HG03457 (cell line): ENCODE data around the gene CITED1.

Experiments
- ATAC-seq: cut with Tn5 transposase; IDR thresholded peaks from one replicate; pipeline ENCODE4 v1.9.1; 2021; ENCODE audit warnings: moderate number of reproducible peaks; ENCODE audit not compliant: unreplicated experiment

The CITED1 gene

GRCh38 chrX:72308566-72309296 lies 3.0 kb upstream of the CITED1 start:
- ATAC-seq, result peak; percentile 48

DNA sequence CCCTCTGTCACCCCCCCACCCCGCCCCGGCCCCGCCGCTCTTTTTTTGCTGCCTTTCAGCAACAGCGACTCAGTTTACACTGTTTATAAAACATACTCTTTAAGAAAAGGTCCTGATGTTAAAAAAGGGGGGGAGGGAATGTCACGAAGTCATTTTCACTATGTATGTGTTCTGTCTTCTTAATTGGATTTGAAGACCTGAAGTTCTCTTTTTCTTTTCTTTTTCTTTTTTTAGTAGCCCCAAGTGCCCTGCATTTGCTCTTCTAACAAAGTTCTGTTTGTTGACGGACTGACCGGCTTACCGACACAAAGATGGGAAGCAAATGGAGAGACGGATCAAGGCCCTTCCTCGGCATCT lies 2.5 kb upstream of the CITED1 start:
- no peak for ATAC-seq

DNA sequence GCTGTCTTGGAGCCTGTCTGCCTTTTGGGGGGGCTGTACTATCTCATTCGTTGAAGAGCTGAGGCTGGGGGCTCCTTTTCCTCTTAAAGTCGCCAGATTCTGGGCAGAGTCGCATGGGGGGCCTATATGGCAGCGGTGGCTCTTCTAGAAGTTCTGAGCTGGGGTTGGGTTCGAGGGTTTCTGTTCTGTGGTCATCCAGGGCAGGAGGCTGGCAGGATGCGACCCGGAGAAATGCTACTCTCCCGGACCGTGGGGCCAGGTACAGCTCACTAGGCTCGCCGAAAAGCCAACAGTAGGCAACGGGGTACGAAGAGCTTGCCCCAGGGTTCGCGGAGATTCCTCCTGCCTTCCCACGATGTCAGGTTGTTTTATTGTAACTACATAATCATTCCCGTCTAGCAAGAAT lies 1.9 kb upstream of the CITED1 start:
- no peak for ATAC-seq

DNA sequence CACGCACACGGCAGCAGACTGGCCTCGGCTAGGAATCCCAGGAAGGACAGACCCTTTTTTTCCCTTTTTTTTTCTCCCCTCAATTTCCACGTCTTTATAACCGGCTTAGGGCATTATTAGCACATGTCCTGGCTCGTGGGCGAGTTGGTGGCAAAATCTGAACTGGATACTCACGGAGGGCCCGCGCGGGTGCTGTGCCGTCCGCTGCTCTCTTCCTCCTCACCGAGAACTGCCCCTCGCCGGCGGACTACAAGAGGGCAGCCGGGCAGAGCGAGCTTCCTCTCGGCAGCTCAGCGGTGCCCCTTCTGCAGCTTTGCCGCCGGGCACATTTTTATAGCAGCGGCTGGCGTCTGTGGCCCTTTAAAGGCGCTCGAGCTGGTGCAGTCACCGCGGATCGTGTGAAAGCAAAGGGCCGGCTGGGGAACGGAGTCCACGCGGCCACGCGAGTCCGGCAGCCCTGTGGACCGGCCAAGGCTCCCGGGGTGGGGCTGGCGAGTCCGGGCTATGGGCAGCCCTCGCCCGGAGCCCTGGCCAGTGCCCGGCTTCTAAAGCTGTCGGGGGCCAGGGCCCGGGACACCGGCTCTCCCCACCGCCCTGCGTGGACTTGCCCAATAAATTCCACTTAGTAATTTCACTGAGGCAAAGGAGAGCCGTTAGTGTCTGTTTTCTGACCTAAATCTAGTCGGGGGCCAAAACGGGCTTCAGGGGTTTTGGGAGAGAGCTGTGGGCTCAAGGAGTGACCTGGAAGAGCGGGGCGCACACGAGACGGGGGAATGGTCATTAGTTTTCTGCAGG lies 1.3 kb upstream of the CITED1 start:
- no peak for ATAC-seq

DNA sequence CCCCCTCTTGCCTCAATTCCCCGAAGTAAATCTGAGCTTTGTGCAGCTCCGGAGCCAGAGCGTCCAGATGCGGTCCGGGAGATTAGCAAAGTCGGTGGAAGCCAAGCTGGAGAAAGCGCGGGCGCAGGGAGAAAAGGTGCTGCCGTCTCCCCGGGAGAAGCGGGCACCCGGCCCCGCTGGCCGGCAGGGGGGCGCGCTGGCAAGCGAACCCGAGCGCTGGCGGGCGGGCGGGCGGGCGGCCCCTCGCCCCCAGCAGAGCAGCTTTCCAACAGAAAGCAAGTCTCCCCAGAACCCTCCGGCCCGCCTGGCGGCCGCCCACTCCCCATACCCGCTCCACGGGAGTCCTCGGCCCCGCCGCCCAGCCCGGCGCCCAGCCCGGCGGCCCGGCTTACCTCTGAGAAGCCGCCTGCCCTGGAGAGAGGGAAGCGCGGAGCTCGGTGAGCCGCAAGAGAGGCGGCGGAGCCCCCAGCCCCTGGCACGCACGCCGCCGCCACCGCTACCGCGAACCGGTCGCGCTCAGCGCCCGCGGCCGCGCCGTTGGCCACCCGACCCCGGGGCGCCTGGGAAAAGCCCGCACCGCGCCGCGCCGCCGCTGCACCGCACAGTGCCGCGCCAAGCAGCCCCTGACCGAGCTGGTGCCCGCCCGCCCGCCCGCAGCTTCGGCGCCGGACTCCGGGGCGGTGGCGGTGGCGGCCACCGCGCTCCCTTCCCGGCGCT lies 529 bp upstream of the CITED1 start:
- no peak for ATAC-seq

DNA sequence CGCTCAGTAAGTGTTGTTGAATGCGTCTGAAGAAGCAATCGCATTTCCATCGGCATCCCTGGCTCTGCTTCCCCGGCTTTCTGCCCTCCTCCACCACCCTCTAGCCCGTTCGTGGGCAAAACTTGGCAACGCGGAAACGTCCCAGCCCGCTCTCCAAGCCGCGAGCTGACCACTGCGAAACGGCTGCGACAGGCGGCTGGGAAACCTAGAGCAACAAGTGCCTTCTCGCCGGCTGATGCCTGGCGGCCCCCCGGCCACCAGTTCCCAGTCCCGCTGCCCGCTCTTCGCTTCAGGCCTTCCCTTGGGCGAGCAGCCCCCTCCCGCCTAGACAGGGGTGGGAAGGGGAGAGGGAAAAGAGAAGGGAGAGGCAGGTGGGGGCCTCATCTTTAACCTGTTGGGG lies 837 bp downstream of the CITED1 start:
- no peak for ATAC-seq

DNA sequence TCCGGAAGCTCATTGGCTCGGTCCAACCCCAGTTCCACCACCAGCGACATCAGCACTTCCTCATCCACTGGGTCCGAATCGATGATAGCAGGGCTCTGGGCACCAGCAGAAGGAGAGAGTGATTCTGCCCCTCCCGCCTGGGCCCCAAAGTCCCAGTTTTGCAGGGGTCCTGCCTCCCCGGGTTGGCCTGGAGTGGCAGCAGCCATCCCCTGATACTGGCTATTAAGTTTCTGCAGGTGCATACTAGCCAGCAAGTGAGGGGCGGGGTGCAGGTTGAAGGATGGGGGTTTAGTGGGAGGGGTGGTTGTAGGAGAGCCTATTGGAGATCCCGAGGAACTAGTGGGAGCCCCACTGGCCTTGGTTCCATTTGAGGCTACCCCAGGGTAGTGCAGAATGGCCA lies 3.9 kb downstream of the CITED1 start:
- no peak for ATAC-seq

DNA sequence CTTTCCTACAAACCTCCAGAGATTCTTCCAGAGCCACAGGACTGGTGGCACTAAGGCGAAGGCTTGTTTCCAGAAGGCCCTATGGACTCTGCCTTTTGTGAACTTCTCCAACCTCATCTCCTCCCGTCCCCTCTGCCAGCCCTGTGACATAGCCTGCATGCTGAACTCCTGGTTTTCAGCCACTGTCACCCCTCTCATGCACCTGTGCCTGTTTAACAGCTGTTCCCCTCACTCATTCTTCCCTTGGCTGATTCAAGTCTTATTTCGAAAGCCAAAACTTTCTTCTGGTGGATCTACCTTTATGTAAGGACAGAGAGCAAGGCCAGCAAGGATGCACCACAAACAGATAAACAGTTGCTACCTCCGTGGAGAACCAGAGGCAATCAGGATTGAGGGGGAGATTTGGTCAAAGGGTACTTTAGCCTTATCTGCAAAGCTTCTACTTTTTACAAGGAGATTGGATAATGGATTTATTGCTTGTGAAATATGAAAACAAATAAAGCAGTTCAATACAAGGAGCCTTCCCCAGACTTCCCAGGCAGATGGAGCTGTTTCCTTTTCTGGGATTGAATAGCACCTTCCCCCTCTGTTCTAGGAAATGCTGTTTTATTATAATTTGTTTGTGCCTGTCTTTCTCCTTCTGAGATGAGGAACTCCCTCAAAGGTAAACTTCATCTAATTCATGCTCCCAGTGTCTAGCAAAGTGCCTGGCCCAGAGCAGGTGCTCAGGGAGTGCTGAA lies 5.7 kb downstream of the CITED1 start:
- ATAC-seq, result no peak

DNA sequence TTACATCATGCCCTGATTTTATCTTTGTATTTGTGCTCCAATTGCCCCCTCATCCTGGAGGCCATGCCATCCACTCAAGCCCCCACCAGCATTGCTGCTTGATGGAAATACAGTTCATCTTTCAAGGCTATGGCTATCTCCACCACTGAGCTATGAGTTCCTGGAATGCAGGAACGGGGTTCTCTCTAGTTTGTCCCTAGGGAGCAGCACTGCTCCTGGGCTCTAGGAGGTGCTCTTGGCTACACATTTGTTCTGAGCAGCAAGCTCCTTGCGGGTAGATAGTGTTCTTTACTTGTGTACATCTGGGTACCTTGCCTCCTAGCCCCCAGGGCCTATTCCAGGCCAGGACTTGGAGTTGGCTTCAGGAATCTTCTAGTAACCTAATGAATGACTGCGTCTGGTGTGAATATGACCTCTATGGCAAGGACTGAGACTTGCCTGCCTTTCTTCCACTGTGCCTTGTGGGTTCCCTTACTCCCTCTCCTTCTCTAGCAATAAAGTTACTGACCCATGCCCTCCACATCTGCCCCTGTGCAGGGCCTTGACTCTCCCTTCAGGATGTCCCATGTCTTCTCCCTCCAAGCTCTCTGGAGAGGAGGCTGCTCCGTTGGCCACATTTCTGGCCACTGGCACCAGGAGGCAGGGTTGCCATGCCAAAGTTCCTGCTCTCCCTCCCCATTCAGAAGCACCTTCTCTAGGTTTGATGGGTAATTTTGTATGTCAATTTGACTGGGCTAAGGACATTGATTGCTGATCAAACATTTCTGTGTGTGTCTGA lies 7.6 kb downstream of the CITED1 start:
- ATAC-seq, result no peak

DNA sequence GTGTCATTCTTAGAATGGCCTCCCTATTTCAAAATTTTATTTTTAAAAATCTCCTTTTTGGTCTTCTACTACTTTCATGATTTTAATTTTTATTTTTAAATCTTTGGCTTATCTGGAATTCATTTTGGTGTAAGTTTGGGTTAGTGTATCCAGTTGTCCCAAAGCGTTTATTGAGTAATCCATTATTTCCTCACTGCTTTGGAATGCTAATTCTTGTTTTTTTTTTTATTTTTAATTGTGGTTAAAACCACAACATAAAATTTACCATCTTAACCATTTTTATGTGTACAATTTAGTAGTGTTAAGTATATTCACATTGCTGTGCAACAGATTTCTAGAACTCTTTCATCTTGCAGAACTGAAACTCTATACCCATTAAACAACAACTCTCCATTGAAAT lies 8.7 kb downstream of the CITED1 start:
- no peak for ATAC-seq

GRCh38 chrX:72295745-72296144 lies 10.0 kb downstream of the CITED1 start:
- ATAC-seq, result no peak

- ATAC-seq, result no peak
Measured at GRCh38 chrX:72294497-72294896, 11.2 kb downstream of the CITED1 start.

DNA sequence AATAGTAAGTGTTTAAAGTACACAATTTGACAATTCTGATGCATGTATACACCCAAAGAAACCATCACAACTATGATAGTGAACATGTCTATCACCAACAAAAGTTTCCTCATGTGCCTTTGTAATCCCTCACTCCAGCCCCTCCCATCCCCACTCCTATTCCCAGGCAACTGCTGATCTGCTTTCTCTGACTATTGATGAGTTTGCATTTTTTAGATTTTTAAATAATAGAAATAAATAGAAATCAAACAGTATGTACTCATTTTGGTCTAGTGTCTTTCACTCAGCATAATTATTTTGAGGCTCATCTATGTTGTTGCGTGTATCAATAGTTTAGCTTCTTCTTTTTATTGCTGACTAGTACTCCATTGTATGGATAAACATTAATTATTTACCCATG lies 23.4 kb downstream of the CITED1 start:
- no peak for ATAC-seq

DNA sequence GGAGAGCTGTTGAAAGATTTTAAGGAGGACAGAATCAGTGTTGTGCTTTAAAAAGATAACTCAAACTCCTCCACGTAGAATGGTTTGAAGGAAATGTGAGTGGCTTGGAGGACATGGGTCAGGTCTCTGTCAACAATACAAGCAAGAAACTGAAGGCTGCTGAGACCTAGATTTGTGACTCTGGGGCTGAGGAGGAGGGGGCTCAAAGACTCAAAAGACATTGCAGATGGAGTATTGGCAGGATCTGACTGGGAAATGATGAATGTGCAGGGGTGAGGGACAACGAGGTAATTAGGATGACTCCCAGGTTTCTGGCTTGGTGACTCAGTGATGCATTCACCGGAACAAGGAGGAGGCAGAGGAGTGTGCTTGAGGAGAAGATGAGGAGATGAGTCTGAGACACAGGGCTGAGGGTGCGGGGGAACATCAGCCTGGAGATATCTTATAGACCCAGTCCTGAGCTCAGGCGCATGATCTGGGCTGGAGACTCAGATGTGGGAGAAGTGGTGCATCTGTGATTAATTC lies 25.3 kb downstream of the CITED1 start:
- no peak for ATAC-seq

- ATAC-seq, result peak; percentile 11
Measured at GRCh38 chrX:72276478-72276953, 29.2 kb downstream of the CITED1 start.

- ATAC-seq, result no peak
Measured at GRCh38 chrX:72274526-72274925, 31.2 kb downstream of the CITED1 start.

- no peak for ATAC-seq
Measured at GRCh38 chrX:72273718-72274117, 32.0 kb downstream of the CITED1 start.

GRCh38 chrX:72272868-72273267 lies 32.8 kb downstream of the CITED1 start:
- ATAC-seq, result no peak

DNA sequence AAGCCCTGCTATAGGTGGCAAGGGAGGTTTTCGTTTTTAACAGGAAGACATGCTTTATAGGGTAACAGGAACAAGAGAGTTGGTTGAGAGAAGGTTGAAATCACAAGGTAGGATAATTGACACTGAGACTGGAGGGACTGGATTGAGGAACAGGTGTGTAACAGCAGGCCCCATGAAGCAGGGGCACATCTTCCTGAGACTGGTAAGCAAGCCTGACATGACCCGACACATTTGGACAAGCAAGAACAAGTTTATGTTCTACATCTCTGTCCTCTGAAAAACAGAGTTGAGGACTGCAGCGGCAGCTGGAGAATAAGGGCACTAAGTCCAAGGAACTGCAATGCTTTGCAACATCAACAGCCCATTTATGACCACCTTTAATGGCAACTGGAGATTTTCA lies 33.9 kb downstream of the CITED1 start:
- ATAC-seq, result no peak
